GM23338 (cell line): ENCODE measurements around the gene SLC13A4.

Experiments used
- CTCF ChIP-seq, 2 experiments: fragments of 200-600 bp in 1 of 2; sonication (generic) in 1 of 2; conservative IDR thresholded peaks; 2 replicates each; pipeline versions ENCODE4 v1.5.1 to v1.6.1; 2016 to 2017; ENCODE audit warnings: antibody characterized with exemption in 2 of 2, low read depth in 2 of 2, mild to moderate bottlenecking in 2 of 2, moderate library complexity in 1 of 2
- EZH2 ChIP-seq: fragments of 200-600 bp; sonication (generic); IDR thresholded peaks from one replicate; pipeline ENCODE4 v1.8.0; 2017; ENCODE audit warnings: antibody characterized with exemption, mild to moderate bottlenecking, low read depth; ENCODE audit not compliant: unreplicated experiment
- POLR2AphosphoS5 ChIP-seq: IDR thresholded peaks from 2 replicates; pipeline ENCODE4 v1.6.1; 2016; ENCODE audit warnings: antibody characterized with exemption, low read depth
- TF ChIP-seq, protein P1 (sequence below): IDR thresholded peaks from one replicate; pipeline ENCODE4 v1.6.1; 2018; ENCODE audit warnings: antibody characterized with exemption; ENCODE audit not compliant: unreplicated experiment

GRCh38 chr7:135683609-135684008 is 44.4 kb downstream of the SLC13A4 start:
- TF ChIP-seq CTCF (conservative IDR thresholded peaks at IDR 0.05; ENCODE audit: low read depth in 2 of 2) (no peak), EZH2 (no peak), POLR2AphosphoS5 (no peak)
- TF ChIP-seq, protein P1, sequence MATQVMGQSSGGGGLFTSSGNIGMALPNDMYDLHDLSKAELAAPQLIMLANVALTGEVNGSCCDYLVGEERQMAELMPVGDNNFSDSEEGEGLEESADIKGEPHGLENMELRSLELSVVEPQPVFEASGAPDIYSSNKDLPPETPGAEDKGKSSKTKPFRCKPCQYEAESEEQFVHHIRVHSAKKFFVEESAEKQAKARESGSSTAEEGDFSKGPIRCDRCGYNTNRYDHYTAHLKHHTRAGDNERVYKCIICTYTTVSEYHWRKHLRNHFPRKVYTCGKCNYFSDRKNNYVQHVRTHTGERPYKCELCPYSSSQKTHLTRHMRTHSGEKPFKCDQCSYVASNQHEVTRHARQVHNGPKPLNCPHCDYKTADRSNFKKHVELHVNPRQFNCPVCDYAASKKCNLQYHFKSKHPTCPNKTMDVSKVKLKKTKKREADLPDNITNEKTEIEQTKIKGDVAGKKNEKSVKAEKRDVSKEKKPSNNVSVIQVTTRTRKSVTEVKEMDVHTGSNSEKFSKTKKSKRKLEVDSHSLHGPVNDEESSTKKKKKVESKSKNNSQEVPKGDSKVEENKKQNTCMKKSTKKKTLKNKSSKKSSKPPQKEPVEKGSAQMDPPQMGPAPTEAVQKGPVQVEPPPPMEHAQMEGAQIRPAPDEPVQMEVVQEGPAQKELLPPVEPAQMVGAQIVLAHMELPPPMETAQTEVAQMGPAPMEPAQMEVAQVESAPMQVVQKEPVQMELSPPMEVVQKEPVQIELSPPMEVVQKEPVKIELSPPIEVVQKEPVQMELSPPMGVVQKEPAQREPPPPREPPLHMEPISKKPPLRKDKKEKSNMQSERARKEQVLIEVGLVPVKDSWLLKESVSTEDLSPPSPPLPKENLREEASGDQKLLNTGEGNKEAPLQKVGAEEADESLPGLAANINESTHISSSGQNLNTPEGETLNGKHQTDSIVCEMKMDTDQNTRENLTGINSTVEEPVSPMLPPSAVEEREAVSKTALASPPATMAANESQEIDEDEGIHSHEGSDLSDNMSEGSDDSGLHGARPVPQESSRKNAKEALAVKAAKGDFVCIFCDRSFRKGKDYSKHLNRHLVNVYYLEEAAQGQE = no peak
